TTC549 (cell line): ENCODE results near the gene LIN7A.
"Not testable (repeated sequence)": the region's sequence is repeated elsewhere in the genome, so short reads cannot be mapped to it uniquely, and the experiment has no call there.

ENCODE experiments used
- FAIRE-seq: peaks from 2 replicates; lab custom pipeline; 2012; peaks lifted over from hg19 to GRCh38; lab: Jason Lieb, UNC

Gene LIN7A

GRCh38 chr12:80805106-80805505, 132.6 kb downstream of the LIN7A start:
- FAIRE-seq: no peak

- FAIRE-seq: no peak
These were observed 134.9 kb downstream of the LIN7A start for GRCh38 chr12:80802652-80803400.

- no peak for FAIRE-seq
These were observed 139.5 kb downstream of the LIN7A start for GRCh38 chr12:80798281-80798680.

- FAIRE-seq: no peak
These were observed 143.2 kb downstream of the LIN7A start for GRCh38 chr12:80794551-80794950.

GRCh38 chr12:80792861-80793260, 144.9 kb downstream of the LIN7A start:
- FAIRE-seq: no peak

GRCh38 chr12:80791863-80792262, 145.9 kb downstream of the LIN7A start:
- FAIRE-seq: no peak

GRCh38 chr12:80788407-80788806, 149.3 kb downstream of the LIN7A start:
- FAIRE-seq: not testable (repeated sequence)

- FAIRE-seq: not testable (repeated sequence)
These were observed 154.7 kb downstream of the LIN7A start for GRCh38 chr12:80782963-80783470.

- FAIRE-seq: no peak
These were observed 156.4 kb downstream of the LIN7A start for GRCh38 chr12:80781313-80781712.

- no peak for FAIRE-seq
These were observed 157.0 kb downstream of the LIN7A start for GRCh38 chr12:80780746-80781145.

- FAIRE-seq: no peak
These were observed 159.7 kb downstream of the LIN7A start for GRCh38 chr12:80778005-80778541.

- FAIRE-seq: no peak
These were observed 160.1 kb downstream of the LIN7A start for GRCh38 chr12:80777587-80777986.

GRCh38 chr12:80776706-80777105, 161.0 kb downstream of the LIN7A start:
- FAIRE-seq: no peak

GRCh38 chr12:80770958-80771357, 166.8 kb downstream of the LIN7A start:
- no peak for FAIRE-seq

- no peak for FAIRE-seq
These were observed 168.1 kb downstream of the LIN7A start for GRCh38 chr12:80769553-80770140.

GRCh38 chr12:80766897-80767296, 170.8 kb downstream of the LIN7A start:
- no peak for FAIRE-seq

- no peak for FAIRE-seq
These were observed 171.5 kb downstream of the LIN7A start for GRCh38 chr12:80766210-80766609.

- FAIRE-seq: no peak
These were observed 173.9 kb downstream of the LIN7A start for GRCh38 chr12:80763874-80764273.

- FAIRE-seq: no peak
These were observed 175.9 kb downstream of the LIN7A start for GRCh38 chr12:80761838-80762237.

GRCh38 chr12:80756875-80757274, 180.9 kb downstream of the LIN7A start:
- no peak for FAIRE-seq

GRCh38 chr12:80754274-80754673, 183.5 kb downstream of the LIN7A start:
- no peak for FAIRE-seq

- FAIRE-seq: no peak
These were observed 185.3 kb downstream of the LIN7A start for GRCh38 chr12:80752464-80752863.

- FAIRE-seq: no peak
These were observed 188.3 kb downstream of the LIN7A start for GRCh38 chr12:80749456-80749855.

- no peak for FAIRE-seq
These were observed 189.9 kb downstream of the LIN7A start for GRCh38 chr12:80747800-80748199.
